Activated T-cell treated with anti-CD3 and anti-CD28 coated beads, Interleukin-2, amount 50 U/mL, for 72 hours (primary cell): Measurements from ENCODE around the gene TINAG. TPM values are rescaled to one million over a fixed set of nuclear protein-coding genes. Genes with fewer than 3 reads are reported as not detected.

ENCODE experiments used
- ATAC-seq, 2 donors: fragments of 150-1000 bp; cut with Tn5 transposase; replicated peaks in 1 of 2; 2 replicates each; pipeline ENCODE4 v1.10.0; 2021; ENCODE audit warnings: moderate library complexity in 2 of 2, mild to moderate bottlenecking in 1 of 2
- DNase-seq, 2 donors: peaks; one replicate each; pipeline ENCODE4 v3.0.0; 2021 to 2022; ENCODE audit warnings: mixed read lengths in 1 of 2
- H3K27ac Mint-ChIP-seq: one replicate; pipeline ENCODE4 v1.8.0; 2022; ENCODE audit warnings: mild to moderate bottlenecking, moderate library complexity, mixed read lengths
- H3K27me3 Mint-ChIP-seq: one replicate; pipeline ENCODE4 v1.8.0; 2022; ENCODE audit warnings: low read depth, mixed read lengths
- H3K36me3 Mint-ChIP-seq, 2 donors: one replicate each; pipeline ENCODE4 v1.8.0; 2022; ENCODE audit warnings: mixed read lengths in 2 of 2, mild to moderate bottlenecking in 1 of 2; ENCODE audit not compliant: insufficient read depth in 2 of 2
- H3K4me1 Mint-ChIP-seq: one replicate; pipeline ENCODE4 v1.8.0; 2022; ENCODE audit warnings: low read depth, mixed read lengths
- H3K4me3 Mint-ChIP-seq, 2 donors: one replicate each; pipeline ENCODE4 v1.8.0; 2022; ENCODE audit warnings: mild to moderate bottlenecking in 2 of 2, mixed read lengths in 2 of 2, moderate library complexity in 2 of 2
- H3K9me3 Mint-ChIP-seq, 2 donors: one replicate each; pipeline ENCODE4 v1.8.0; 2022; ENCODE audit warnings: mixed read lengths in 2 of 2
- total RNA-seq, 2 donors: library from RNA; stranded (reverse); gene quantifications; one replicate each; pipeline ENCODE4 v1.2.3, GENCODE V29; 2022

TINAG gene
- total RNA-seq, 2 donors from 2014 or later = not detected

- H3K4me3 Mint-ChIP-seq = no peak overlapping the region
- H3K9me3 Mint-ChIP-seq = peaks cover 0 to 9% of the 10 kb centered on the region in 2 donors
- H3K36me3 Mint-ChIP-seq = no peaks in the 10 kb centered on the region
Observed at GRCh38 chr6:54288474-54288873, 19.8 kb upstream of the TINAG start.

DNA sequence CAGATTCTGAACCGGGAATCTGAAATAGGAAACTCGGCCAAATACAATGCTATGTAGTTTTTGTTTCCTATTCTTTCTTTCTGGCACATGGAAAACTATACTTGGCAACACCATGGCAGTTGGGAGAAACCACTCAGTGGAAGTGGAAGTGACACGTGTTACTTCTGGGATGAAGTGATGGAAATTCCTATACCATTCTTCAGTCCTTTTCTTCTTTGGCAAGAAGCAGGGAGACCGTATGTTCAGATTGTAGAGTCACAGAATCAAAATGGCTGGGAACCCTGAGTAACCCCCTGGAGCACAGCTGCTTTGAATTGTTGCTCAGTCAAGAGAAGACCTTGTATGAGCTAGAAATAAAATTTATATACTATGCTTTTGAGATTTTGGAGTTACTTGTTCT, 18.8 kb upstream of the TINAG start:
- no peaks in the 10 kb centered on the region for H3K36me3 Mint-ChIP-seq
- ATAC-seq = no peak

More at GRCh38 chr6:54288474-54288873, 19.8 kb upstream of the TINAG start:
- no peak overlapping the region for H3K27ac Mint-ChIP-seq
- DNase-seq (no peak), ATAC-seq (no peak)
- peaks cover 12% of the 10 kb centered on the region for H3K27me3 Mint-ChIP-seq
- peaks cover 11% of the 10 kb centered on the region for H3K4me1 Mint-ChIP-seq

DNA sequence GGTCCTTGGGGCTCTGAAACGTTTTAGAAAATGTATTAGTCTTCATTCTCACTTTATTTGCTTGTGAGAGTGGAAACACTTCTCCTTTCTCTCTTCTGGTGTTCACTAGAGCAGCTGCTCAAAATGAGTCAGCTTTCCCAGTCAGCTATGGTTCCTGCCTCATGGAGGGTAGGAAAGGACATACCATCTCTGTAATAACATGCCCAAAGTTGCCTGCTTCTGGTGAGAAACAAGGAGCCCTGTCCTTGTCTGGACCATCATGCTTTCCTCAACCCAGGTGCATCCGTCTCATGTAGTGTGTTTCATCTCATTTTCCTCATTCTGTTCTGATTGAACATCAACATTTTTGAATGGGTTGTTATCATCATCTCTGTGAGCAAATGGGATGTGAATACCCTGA, 17.1 kb upstream of the TINAG start:
- no peak overlapping the region for H3K4me3 Mint-ChIP-seq
- DNase-seq (no peak), ATAC-seq (no peak)
- H3K27me3 Mint-ChIP-seq = peaks cover 12% of the 10 kb centered on the region
- H3K4me1 Mint-ChIP-seq = peaks cover 11% of the 10 kb centered on the region
- H3K36me3 Mint-ChIP-seq = no peaks in the 10 kb centered on the region
- no peak overlapping the region for H3K27ac Mint-ChIP-seq
- H3K9me3 Mint-ChIP-seq = peaks cover 5 to 12% of the 10 kb centered on the region in 2 donors

More for the DNA sequence above, 18.8 kb upstream of the TINAG start:
- H3K4me1 Mint-ChIP-seq = peaks cover 11% of the 10 kb centered on the region
- peak overlapping the region; percentile 20 for H3K27ac Mint-ChIP-seq
- H3K27me3 Mint-ChIP-seq = peaks cover 12% of the 10 kb centered on the region
- no peak for DNase-seq
- no peak overlapping the region for H3K4me3 Mint-ChIP-seq
- peaks cover 2 to 10% of the 10 kb centered on the region in 2 donors for H3K9me3 Mint-ChIP-seq

DNA sequence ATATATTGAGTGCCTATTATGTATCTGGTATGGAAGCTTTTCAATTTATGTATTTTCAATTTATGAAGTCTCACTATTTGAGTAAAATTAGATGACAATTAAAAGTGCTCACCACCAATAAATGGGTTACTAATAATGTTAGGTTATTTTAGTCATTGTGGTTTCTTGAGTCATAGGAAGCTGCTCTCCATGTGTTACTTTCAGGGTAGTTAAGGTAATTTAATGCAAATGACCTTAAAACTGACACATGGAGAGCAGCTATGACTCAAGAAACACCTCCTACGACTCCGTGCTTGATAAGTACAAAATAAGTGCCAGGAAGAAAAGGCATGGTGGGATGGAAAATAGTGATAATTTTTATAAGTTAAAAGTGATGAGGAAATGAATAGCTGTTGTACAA, 16.5 kb upstream of the TINAG start:
- H3K4me3 Mint-ChIP-seq = no peak overlapping the region
- H3K36me3 Mint-ChIP-seq = no peaks in the 10 kb centered on the region
- peaks cover 12% of the 10 kb centered on the region for H3K27me3 Mint-ChIP-seq
- no peak for DNase-seq
- peaks cover 11% of the 10 kb centered on the region for H3K4me1 Mint-ChIP-seq
- H3K9me3 Mint-ChIP-seq = peaks cover 5 to 12% of the 10 kb centered on the region in 2 donors
- ATAC-seq = peak in 1 of 2 donors; percentile 22
- H3K27ac Mint-ChIP-seq = no peak overlapping the region

DNA sequence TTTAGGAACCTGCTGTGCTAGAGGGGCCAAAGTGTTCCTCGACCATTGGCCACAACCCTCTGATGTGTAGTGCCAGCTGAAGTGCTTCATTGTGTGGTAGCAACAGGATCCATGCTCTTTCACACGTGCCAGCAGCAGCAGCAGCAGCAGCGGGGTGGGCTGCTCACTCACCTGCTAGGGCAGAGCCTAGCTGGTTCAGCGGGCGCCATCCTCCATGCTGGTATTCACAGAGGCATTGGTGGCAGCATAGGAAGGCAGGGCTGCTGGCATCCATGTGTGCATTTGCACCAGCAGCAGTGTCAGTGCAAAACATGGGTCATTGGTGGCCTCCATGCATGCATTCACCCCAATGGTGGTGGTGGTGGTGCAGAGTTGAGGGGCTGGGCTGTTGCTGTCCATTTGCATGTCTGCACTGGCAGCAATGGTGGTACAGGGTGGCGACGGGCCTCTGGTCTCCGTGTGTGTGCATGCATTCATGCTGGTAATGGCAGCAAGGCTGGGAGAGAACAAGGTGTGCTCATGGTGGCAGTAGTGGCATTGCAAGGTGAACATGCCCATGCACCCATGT, 13.2 kb upstream of the TINAG start:
- DNase-seq (no peak), ATAC-seq (no peak)
- H3K9me3 Mint-ChIP-seq = peaks cover 5% of the 10 kb centered on the region in 2 donors

GRCh38 chr6:54299542-54300269, 8.5 kb upstream of the TINAG start:
- Mint-ChIP-seq H3K4me1 (no peaks in the 10 kb centered on the region), H3K36me3 (no peaks in the 10 kb centered on the region), H3K27ac (no peak overlapping the region), H3K9me3 (peaks cover under 1% of the 10 kb centered on the region in 2 donors), H3K27me3 (no peaks in the 10 kb centered on the region), H3K4me3 (no peak overlapping the region)
- DNase-seq (no peak), ATAC-seq (no peak)

More for the DNA sequence above, 13.2 kb upstream of the TINAG start:
- Mint-ChIP-seq H3K4me3 (no peak overlapping the region), H3K36me3 (no peaks in the 10 kb centered on the region), H3K27ac (no peak overlapping the region), H3K27me3 (no peaks in the 10 kb centered on the region), H3K4me1 (peaks cover 11% of the 10 kb centered on the region)

GRCh38 chr6:54301770-54302169, 6.5 kb upstream of the TINAG start:
- DNase-seq (no peak), ATAC-seq (no peak)
- Mint-ChIP-seq H3K36me3 (no peaks in the 10 kb centered on the region), H3K27ac (no peak overlapping the region), H3K4me3 (no peak overlapping the region), H3K9me3 (no peaks in the 10 kb centered on the region), H3K4me1 (no peaks in the 10 kb centered on the region), H3K27me3 (no peaks in the 10 kb centered on the region)

DNA sequence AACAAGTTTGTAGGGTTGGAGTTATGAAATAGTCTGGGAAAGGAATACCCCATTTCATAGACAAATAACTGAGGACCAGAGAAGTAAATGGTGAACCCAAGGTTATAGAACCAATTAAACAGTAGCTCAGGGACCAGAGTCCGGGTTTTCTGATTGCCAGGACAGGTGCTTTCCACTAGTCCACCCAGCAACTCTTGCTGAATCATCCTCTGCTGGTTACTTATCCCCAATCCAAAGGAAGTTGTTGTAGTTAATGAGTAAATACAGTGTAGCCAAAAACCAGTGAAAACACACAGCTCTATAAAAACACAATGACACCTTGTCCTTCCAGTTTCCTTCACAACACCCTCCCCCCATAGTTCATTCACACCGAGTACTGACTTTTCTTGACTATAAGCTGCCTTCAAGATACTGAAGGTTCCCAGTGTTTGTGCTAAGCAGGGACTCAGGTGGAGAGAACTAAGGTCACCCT, 766 bp upstream of the TINAG start:
- H3K4me3 Mint-ChIP-seq = no peak overlapping the region
- H3K27ac Mint-ChIP-seq = no peak overlapping the region
- ATAC-seq = no peak

DNA sequence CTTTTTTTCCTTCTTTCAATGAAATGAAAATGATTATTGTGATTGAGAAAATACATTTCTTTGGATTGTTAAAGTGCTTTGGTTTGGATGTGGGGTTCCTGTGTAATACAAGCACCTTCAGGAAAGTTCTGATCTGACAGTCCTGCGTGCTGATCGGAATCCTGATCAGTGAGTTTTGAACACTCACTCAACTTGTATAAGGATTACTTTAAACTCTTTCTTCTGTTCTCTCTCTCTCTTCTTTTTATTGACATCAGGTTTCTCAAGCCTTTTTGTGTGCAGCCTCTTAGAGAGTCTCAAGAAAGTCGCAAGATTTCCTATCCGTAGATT, 710 bp downstream of the TINAG start:
- DNase-seq (no peak), ATAC-seq (no peak)
- no peaks in the 10 kb centered on the region for H3K4me1 Mint-ChIP-seq
- peaks cover 2 to 3% of the 10 kb centered on the region in 2 donors for H3K9me3 Mint-ChIP-seq
- no peak overlapping the region for H3K4me3 Mint-ChIP-seq
- H3K27me3 Mint-ChIP-seq = no peaks in the 10 kb centered on the region
- H3K27ac Mint-ChIP-seq = no peak overlapping the region
- no peaks in the 10 kb centered on the region for H3K36me3 Mint-ChIP-seq

More for the DNA sequence above, 766 bp upstream of the TINAG start:
- no peak for DNase-seq
- Mint-ChIP-seq H3K9me3 (peaks cover 2 to 3% of the 10 kb centered on the region in 2 donors), H3K36me3 (no peaks in the 10 kb centered on the region), H3K27me3 (no peaks in the 10 kb centered on the region), H3K4me1 (no peaks in the 10 kb centered on the region)

GRCh38 chr6:54310377-54311152, 2.3 kb downstream of the TINAG start:
- ATAC-seq (no peak), DNase-seq (no peak)
- Mint-ChIP-seq H3K27me3 (no peaks in the 10 kb centered on the region), H3K9me3 (peaks cover 2 to 3% of the 10 kb centered on the region in 2 donors), H3K36me3 (no peaks in the 10 kb centered on the region), H3K4me3 (no peak overlapping the region), H3K27ac (no peak overlapping the region), H3K4me1 (no peaks in the 10 kb centered on the region)

- Mint-ChIP-seq H3K27ac (no peak overlapping the region), H3K4me3 (no peak overlapping the region), H3K36me3 (no peaks in the 10 kb centered on the region), H3K4me1 (no peaks in the 10 kb centered on the region), H3K27me3 (no peaks in the 10 kb centered on the region), H3K9me3 (peaks cover 2 to 3% of the 10 kb centered on the region in 2 donors)
- ATAC-seq (no peak), DNase-seq (no peak)
Observed at GRCh38 chr6:54315656-54316055, 7.4 kb downstream of the TINAG start.

DNA sequence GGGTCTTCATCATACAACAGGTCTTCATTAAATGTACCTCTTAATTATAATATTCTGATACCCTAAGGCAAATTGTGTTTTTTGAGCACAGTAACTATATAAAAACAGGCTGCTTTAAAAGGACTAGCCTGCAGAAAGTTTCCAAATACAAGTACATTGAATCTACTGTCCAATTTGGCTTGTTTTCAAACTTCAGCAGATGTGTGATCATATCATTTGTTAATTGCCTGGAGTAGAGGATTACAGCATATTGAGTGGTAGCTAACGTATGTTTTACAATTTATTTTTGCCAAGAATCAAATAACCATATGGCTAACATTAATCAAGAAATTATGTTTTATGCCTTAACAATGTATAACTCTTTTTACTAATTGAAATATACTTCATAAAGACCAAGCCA, 12.6 kb downstream of the TINAG start:
- DNase-seq (no peak), ATAC-seq (no peak)
- Mint-ChIP-seq H3K27me3 (no peaks in the 10 kb centered on the region), H3K4me1 (no peaks in the 10 kb centered on the region), H3K36me3 (no peaks in the 10 kb centered on the region), H3K9me3 (peaks cover 0 to 7% of the 10 kb centered on the region in 2 donors), H3K4me3 (no peak overlapping the region), H3K27ac (no peak overlapping the region)

DNA sequence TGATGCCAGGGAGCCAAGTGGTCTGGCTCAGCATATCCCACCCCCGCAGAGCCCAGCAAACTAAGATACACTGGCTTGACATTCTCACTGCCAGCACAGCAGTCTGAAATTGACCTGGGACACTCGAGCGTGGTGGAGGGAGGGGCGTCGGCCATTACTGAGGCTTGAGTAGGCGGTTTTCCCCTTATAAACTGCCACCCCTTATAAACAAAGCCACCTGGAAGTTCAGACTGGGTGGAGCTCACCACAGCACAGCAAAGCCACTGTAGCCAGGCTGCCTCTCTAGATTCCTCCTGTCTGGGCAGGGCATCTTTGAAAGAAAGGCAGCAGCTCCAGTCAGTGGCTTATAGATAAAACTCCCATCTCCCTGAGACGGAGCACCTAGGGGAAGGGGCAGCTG, 19.4 kb downstream of the TINAG start:
- ATAC-seq = no peak

More for the DNA sequence above, 19.4 kb downstream of the TINAG start:
- H3K27me3 Mint-ChIP-seq = no peaks in the 10 kb centered on the region
- no peak overlapping the region for H3K27ac Mint-ChIP-seq
- no peak overlapping the region for H3K4me3 Mint-ChIP-seq
- H3K4me1 Mint-ChIP-seq = no peaks in the 10 kb centered on the region
- DNase-seq = no peak
- H3K36me3 Mint-ChIP-seq = peaks cover 0 to 5% of the 10 kb centered on the region in 2 donors
- H3K9me3 Mint-ChIP-seq = peaks cover 12 to 17% of the 10 kb centered on the region in 2 donors
